ENCODE measurements around the gene COMMD3. TPM values are rescaled to one million over a fixed set of nuclear protein-coding genes. Genes with fewer than 3 reads are reported as not detected.
A peak's percentile ranks its signal among the peaks of the same experiment; 100 is the strongest.
"Not testable (repeated sequence)": the region's sequence is repeated elsewhere in the genome, so short reads cannot be mapped to it uniquely, and the experiment has no call there.

The COMMD3 gene
- polyA plus RNA-seq, 6 donors from 2014 or later = 86.5 to 140 (median 110) TPM

- H3K27ac Mint-ChIP-seq = peak overlapping the region in 4 of 6 donors; percentile 78 to 91 (median 85)
- peaks cover 12 to 18% (median 15%) of the 10 kb centered on the region in 3 donors for H3K4me1 Mint-ChIP-seq
- peak overlapping the region; percentile 20 to 75 (median 60) for H3K4me3 Mint-ChIP-seq
- no peak for ATAC-seq (ENCODE audit: low read depth in 2 of 2)
- no peak for DNase-seq
- peaks cover 53 to 60% (median 59%) of the 10 kb centered on the region in 3 donors for H3K27me3 Mint-ChIP-seq
- H3K36me3 Mint-ChIP-seq = peaks cover 0 to 8% of the 10 kb centered on the region in 2 donors
- peaks cover 0 to 18% (median 7%) of the 10 kb centered on the region in 7 donors for H3K9me3 Mint-ChIP-seq
These were observed 28.7 kb downstream of the COMMD3 start for GRCh38 chr10:22344781-22345300.

GRCh38 chr10:22345301-22346095 lies 29.3 kb downstream of the COMMD3 start, which contains the start of gene SPAG6:
TSS of gene SPAG6 (plus strand) at chr10:22345496. CDS start at chr10:22345612, 116 bp downstream.
- peaks cover 8 to 13% (median 9%) of the 10 kb centered on the region in 3 donors for H3K4me1 Mint-ChIP-seq
- peaks cover 0 to 18% (median 7%) of the 10 kb centered on the region in 7 donors for H3K9me3 Mint-ChIP-seq
- H3K27me3 Mint-ChIP-seq = peaks cover 53 to 60% (median 53%) of the 10 kb centered on the region in 3 donors
- DNase-seq (peak; percentile 41), ATAC-seq (ENCODE audit: low read depth in 2 of 2) (peak; percentile 23 to 35)
- H3K27ac Mint-ChIP-seq = peak within 1 kb of the TSS in 5 of 6 donors; percentile 75 to 94 (median 91)
- peak within 1 kb of the TSS; percentile 33 to 79 (median 67) for H3K4me3 Mint-ChIP-seq
- peaks cover 0 to 8% of the 10 kb centered on the region in 2 donors for H3K36me3 Mint-ChIP-seq

GRCh38 chr10:22346096-22346661 lies 30.0 kb downstream of the COMMD3 start:
- DNase-seq (no peak), ATAC-seq (ENCODE audit: low read depth in 2 of 2) (no peak)
- Mint-ChIP-seq H3K36me3 (peaks cover 0 to 8% of the 10 kb centered on the region in 2 donors), H3K27me3 (peaks cover 52 to 59% (median 53%) of the 10 kb centered on the region in 3 donors), H3K27ac (peak overlapping the region in 5 of 6 donors; percentile 75 to 94 (median 87)), H3K4me3 (peak overlapping the region; percentile 26 to 79 (median 57)), H3K9me3 (peaks cover 0 to 18% (median 7%) of the 10 kb centered on the region in 7 donors), H3K4me1 (peaks cover 8 to 13% (median 9%) of the 10 kb centered on the region in 3 donors)

GRCh38 chr10:22349755-22350154 lies 33.6 kb downstream of the COMMD3 start:
- H3K9me3 Mint-ChIP-seq = peaks cover 0 to 10% (median 7%) of the 10 kb centered on the region in 7 donors
- peaks cover 17 to 36% (median 34%) of the 10 kb centered on the region in 3 donors for H3K27me3 Mint-ChIP-seq
- peaks cover 0 to 7% (median 4%) of the 10 kb centered on the region in 3 donors for H3K4me1 Mint-ChIP-seq
- no peak overlapping the region for H3K4me3 Mint-ChIP-seq
- ATAC-seq (ENCODE audit: low read depth in 2 of 2) (no peak), DNase-seq (no peak)
- no peak overlapping the region for H3K27ac Mint-ChIP-seq
- peaks cover 0 to 8% of the 10 kb centered on the region in 2 donors for H3K36me3 Mint-ChIP-seq

- Mint-ChIP-seq H3K4me3 (no peak overlapping the region), H3K27ac (no peak overlapping the region), H3K27me3 (peaks cover 16 to 23% (median 21%) of the 10 kb centered on the region in 3 donors), H3K36me3 (peaks cover 0 to 5% of the 10 kb centered on the region in 2 donors), H3K9me3 (peaks cover 0 to 4% (median 4%) of the 10 kb centered on the region in 7 donors), H3K4me1 (peaks cover 0 to 3% (median 2%) of the 10 kb centered on the region in 3 donors)
- ATAC-seq (ENCODE audit: low read depth in 2 of 2) (no peak), DNase-seq (no peak)
These were observed 35.0 kb downstream of the COMMD3 start for GRCh38 chr10:22351131-22351703.

- Mint-ChIP-seq H3K4me3 (no peak overlapping the region), H3K27me3 (peaks cover 6 to 11% (median 6%) of the 10 kb centered on the region in 3 donors), H3K9me3 (no peaks in the 10 kb centered on the region), H3K36me3 (no peaks in the 10 kb centered on the region), H3K4me1 (no peaks in the 10 kb centered on the region), H3K27ac (no peak overlapping the region)
- DNase-seq (no peak), ATAC-seq (ENCODE audit: low read depth in 2 of 2) (no peak)
These were observed 40.2 kb downstream of the COMMD3 start for GRCh38 chr10:22356324-22356873.

GRCh38 chr10:22357770-22358169 lies 41.6 kb downstream of the COMMD3 start:
- H3K4me3 Mint-ChIP-seq; H3K36me3 Mint-ChIP-seq; H3K9me3 Mint-ChIP-seq; H3K27ac Mint-ChIP-seq; ATAC-seq (ENCODE audit: low read depth in 2 of 2); DNase-seq; H3K4me1 Mint-ChIP-seq: not testable (repeated sequence)
- peaks cover 6 to 11% (median 6%) of the 10 kb centered on the region in 3 donors for H3K27me3 Mint-ChIP-seq

- DNase-seq (no peak), ATAC-seq (ENCODE audit: low read depth in 2 of 2) (no peak)
- H3K4me1 Mint-ChIP-seq = peaks cover 5 to 8% (median 6%) of the 10 kb centered on the region in 3 donors
- no peaks in the 10 kb centered on the region for H3K9me3 Mint-ChIP-seq
- H3K27me3 Mint-ChIP-seq = no peaks in the 10 kb centered on the region
- no peaks in the 10 kb centered on the region for H3K36me3 Mint-ChIP-seq
- no peak overlapping the region for H3K27ac Mint-ChIP-seq
- H3K4me3 Mint-ChIP-seq = no peak overlapping the region
These were observed 47.1 kb downstream of the COMMD3 start for GRCh38 chr10:22363305-22363704.

GRCh38 chr10:22364407-22365140 lies 48.4 kb downstream of the COMMD3 start:
- no peaks in the 10 kb centered on the region for H3K27me3 Mint-ChIP-seq
- peaks cover 6 to 9% (median 8%) of the 10 kb centered on the region in 3 donors for H3K4me1 Mint-ChIP-seq
- no peak for ATAC-seq (ENCODE audit: low read depth in 2 of 2)
- no peaks in the 10 kb centered on the region for H3K36me3 Mint-ChIP-seq
- no peak for DNase-seq
- no peak overlapping the region for H3K27ac Mint-ChIP-seq
- H3K9me3 Mint-ChIP-seq = no peaks in the 10 kb centered on the region
- no peak overlapping the region for H3K4me3 Mint-ChIP-seq

- H3K4me3 Mint-ChIP-seq = no peak overlapping the region
- ATAC-seq (ENCODE audit: low read depth in 2 of 2) = peak; percentile 92 to 96
- H3K9me3 Mint-ChIP-seq = no peaks in the 10 kb centered on the region
- H3K27me3 Mint-ChIP-seq = no peaks in the 10 kb centered on the region
- no peak for DNase-seq
- H3K4me1 Mint-ChIP-seq = peaks cover 8 to 10% (median 10%) of the 10 kb centered on the region in 3 donors
- no peaks in the 10 kb centered on the region for H3K36me3 Mint-ChIP-seq
- no peak overlapping the region for H3K27ac Mint-ChIP-seq
These were observed 49.0 kb downstream of the COMMD3 start for GRCh38 chr10:22365233-22365632.

GRCh38 chr10:22365644-22366434 lies 49.7 kb downstream of the COMMD3 start:
- H3K36me3 Mint-ChIP-seq = no peaks in the 10 kb centered on the region
- H3K27me3 Mint-ChIP-seq = no peaks in the 10 kb centered on the region
- no peaks in the 10 kb centered on the region for H3K9me3 Mint-ChIP-seq
- peaks cover 10 to 11% (median 11%) of the 10 kb centered on the region in 3 donors for H3K4me1 Mint-ChIP-seq
- ATAC-seq (ENCODE audit: low read depth in 2 of 2) (no peak), DNase-seq (no peak)
- H3K4me3 Mint-ChIP-seq = no peak overlapping the region
- H3K27ac Mint-ChIP-seq = no peak overlapping the region

GRCh38 chr10:22366435-22366703 lies 50.2 kb downstream of the COMMD3 start:
- DNase-seq = no peak
- H3K27ac Mint-ChIP-seq = no peak overlapping the region
- H3K36me3 Mint-ChIP-seq = no peaks in the 10 kb centered on the region

More at GRCh38 chr10:22366435-22366703, 50.2 kb downstream of the COMMD3 start:
- ATAC-seq (ENCODE audit: low read depth in 2 of 2) = no peak
- no peak overlapping the region for H3K4me3 Mint-ChIP-seq
- H3K27me3 Mint-ChIP-seq = no peaks in the 10 kb centered on the region
- no peaks in the 10 kb centered on the region for H3K9me3 Mint-ChIP-seq
- H3K4me1 Mint-ChIP-seq = peaks cover 10 to 11% (median 11%) of the 10 kb centered on the region in 3 donors
